TTC549 (cell line): ENCODE results near the gene ZNF580.

Experiments used
- FAIRE-seq: peaks from 2 replicates; lab custom pipeline; 2012; peaks lifted over from hg19 to GRCh38; lab: Jason Lieb, UNC

The ZNF580 gene

GRCh38 chr19:55624109-55625003, 16.4 kb upstream of the ZNF580 start, which contains the start of gene ZNF784:
TSS of gene ZNF784 (minus strand) at chr19:55624566. CDS start at chr19:55624561, 5 bp downstream.
- no peak for FAIRE-seq

GRCh38 chr19:55625004-55625326, 15.8 kb upstream of the ZNF580 start:
- FAIRE-seq: no peak

GRCh38 chr19:55626350-55626749, 14.5 kb upstream of the ZNF580 start:
- no peak for FAIRE-seq

- FAIRE-seq: peak; percentile 41
Observed at GRCh38 chr19:55632463-55632834, 8.4 kb upstream of the ZNF580 start.

GRCh38 chr19:55633861-55634260, 6.9 kb upstream of the ZNF580 start:
- FAIRE-seq: no peak

GRCh38 chr19:55635334-55635717, 5.5 kb upstream of the ZNF580 start:
- no peak for FAIRE-seq

GRCh38 chr19:55635856-55636440, 4.9 kb upstream of the ZNF580 start:
- FAIRE-seq: no peak

GRCh38 chr19:55636723-55637122, 4.1 kb upstream of the ZNF580 start:
- FAIRE-seq: no peak

GRCh38 chr19:55637534-55637933, 3.3 kb upstream of the ZNF580 start:
- FAIRE-seq: no peak

- FAIRE-seq: no peak
Observed at GRCh38 chr19:55638864-55639359, 1.9 kb upstream of the ZNF580 start.

GRCh38 chr19:55640043-55640576, 692 bp upstream of the ZNF580 start:
- no peak for FAIRE-seq

GRCh38 chr19:55641426-55642152, 787 bp downstream of the ZNF580 start:
- no peak for FAIRE-seq

- no peak for FAIRE-seq
Observed at GRCh38 chr19:55642153-55643002, 1.6 kb downstream of the ZNF580 start.

- FAIRE-seq: no peak
Observed at GRCh38 chr19:55643003-55643886, 2.4 kb downstream of the ZNF580 start, which contains the start of gene ZNF581. TSS of gene ZNF581 (plus strand) at chr19:55643649. CDS start at chr19:55644572, 923 bp downstream.

GRCh38 chr19:55643887-55644176, 3.0 kb downstream of the ZNF580 start:
- FAIRE-seq: no peak

GRCh38 chr19:55644191-55644833, 3.5 kb downstream of the ZNF580 start:
- no peak for FAIRE-seq

- FAIRE-seq: no peak
Observed at GRCh38 chr19:55644842-55645511, 4.2 kb downstream of the ZNF580 start.

GRCh38 chr19:55645512-55645881, 4.7 kb downstream of the ZNF580 start:
- FAIRE-seq: no peak

GRCh38 chr19:55646889-55647731, 6.3 kb downstream of the ZNF580 start:
- no peak for FAIRE-seq
